HepG2 (cell line): Measurements from ENCODE around the gene NFKB1. TPM values are rescaled to one million over a fixed set of nuclear protein-coding genes. Genes with fewer than 3 reads are reported as not detected.

Experiments used
- MAZ ChIP-seq, 2 experiments: sonication (generic) in 1 of 2; formaldehyde crosslinking in 1 of 2; IDR thresholded peaks; 2 replicates each; pipeline versions ENCODE4 v1.5.0 to v1.6.1; 2012 to 2020; ENCODE audit warnings: low read depth in 2 of 2, mild to moderate bottlenecking in 2 of 2, borderline replicate concordance in 1 of 2, improper control_type of control experiment in 1 of 2, low read length in 1 of 2, missing genetic modification reagents in 1 of 2, moderate library complexity in 1 of 2
- SRSF1 ChIP-seq: fragments of 200-400 bp; formaldehyde crosslinking; optimal IDR thresholded peaks from 2 replicates; pipeline ENCODE3; 2017; ENCODE audit warnings: mild to moderate bottlenecking, low read depth, low read length, moderate library complexity
- SRSF4 ChIP-seq: fragments of 200-400 bp; formaldehyde crosslinking; IDR thresholded peaks from one replicate; pipeline ENCODE4 v1.6.1; 2018; ENCODE audit warnings: mild to moderate bottlenecking, low read depth, low read length, moderate library complexity; ENCODE audit not compliant: poor library complexity, severe bottlenecking
- THAP11 ChIP-seq: IDR thresholded peaks from 2 replicates; pipeline ENCODE4 v1.6.1; 2016; ENCODE audit warnings: missing biosample characterization, missing genetic modification reagents
- ZKSCAN1 ChIP-seq: fragments of 150-350 bp; IDR thresholded peaks from 2 replicates; pipeline ENCODE4 v1.6.1; 2014; ENCODE audit warnings: low read length
- ZNF451 ChIP-seq: sonication (generic); formaldehyde crosslinking; IDR thresholded peaks from 2 replicates; pipeline ENCODE4 v1.5.0; 2020; ENCODE audit warnings: mild to moderate bottlenecking, missing genetic modification reagents
- ZNF614 ChIP-seq: IDR thresholded peaks from 2 replicates; pipeline ENCODE4 v1.6.1; 2018; ENCODE audit warnings: missing biosample characterization, missing genetic modification reagents, inconsistent platforms, borderline replicate concordance
- ZNF709 ChIP-seq: sonication (generic); formaldehyde crosslinking; IDR thresholded peaks from 2 replicates; pipeline ENCODE4 v1.5.0; 2020; ENCODE audit warnings: mild to moderate bottlenecking, missing genetic modification reagents
- ZNF790 ChIP-seq: sonication (generic); formaldehyde crosslinking; IDR thresholded peaks from 2 replicates; pipeline ENCODE4 v1.8.0; 2022; ENCODE audit warnings: missing genetic modification reagents, mild to moderate bottlenecking, borderline replicate concordance
- ZSCAN22 ChIP-seq: sonication (generic); formaldehyde crosslinking; IDR thresholded peaks from 2 replicates; pipeline ENCODE4 v1.4.0; 2020; ENCODE audit warnings: mild to moderate bottlenecking, missing genetic modification reagents
- polyA plus RNA-seq, 8 experiments: library from polyadenylated mRNA; depleted of rRNA in 3 of 8; stranded (reverse) in 7 of 8; unstranded in 1 of 8; fragments of >200 nt; fragmentation: Illumina TruSeq in 4 of 8; extraction: Trizol in 4 of 8; gene quantifications; 2 replicates each; pipeline versions ENCODE4 v1.2.1 to v1.2.3, GENCODE V29; 2011 to 2016; ENCODE audit warnings: low read depth in 4 of 8, missing spikeins in 1 of 8, mixed read lengths in 1 of 8; ENCODE audit not compliant: insufficient read depth in 1 of 8
- total RNA-seq, 5 experiments: library from RNA; depleted of rRNA; stranded (reverse); fragments of >200 nt; fragmentation: Illumina TruSeq; extraction: Trizol; gene quantifications; 2 replicates each; pipeline ENCODE4 v1.2.3, GENCODE V29; 2016; ENCODE audit warnings: low read depth in 1 of 5
- TF ChIP-seq, protein P1 (sequence below): sonication (generic); formaldehyde crosslinking; IDR thresholded peaks from 2 replicates; pipeline ENCODE4 v1.4.0; 2020; ENCODE audit warnings: missing genetic modification reagents, borderline replicate concordance
- TF ChIP-seq, protein P2 (sequence below): sonication (generic); formaldehyde crosslinking; IDR thresholded peaks from 2 replicates; pipeline ENCODE4 v1.4.0; 2020; ENCODE audit warnings: missing genetic modification reagents
- TF ChIP-seq, protein P3 (sequence below): sonication (generic); formaldehyde crosslinking; conservative IDR thresholded peaks from 2 replicates; pipeline ENCODE4 v1.8.0; 2022; ENCODE audit warnings: low read depth, missing genetic modification reagents
- TF ChIP-seq, protein P4 (sequence below): IDR thresholded peaks from 2 replicates; pipeline ENCODE4 v1.6.1; 2016; ENCODE audit warnings: missing genetic modification reagents, missing compliant biosample characterization
- TF ChIP-seq, protein P5 (sequence below): sonication (generic); formaldehyde crosslinking; IDR thresholded peaks from 2 replicates; pipeline ENCODE4 v1.8.1; 2023; ENCODE audit warnings: missing genetic modification reagents, inconsistent platforms, borderline replicate concordance
- TF ChIP-seq, protein P6 (sequence below): sonication (generic); formaldehyde crosslinking; IDR thresholded peaks from 2 replicates; pipeline ENCODE4 v1.9.0; 2021; ENCODE audit warnings: missing genetic modification reagents, borderline replicate concordance

The NFKB1 gene
- total and polyA plus RNA-seq, 2 of the 13 experiments (the other 11 are each of a cell fraction or from before 2014, with no cell fraction given): 15.4 to 31.6 TPM

DNA sequence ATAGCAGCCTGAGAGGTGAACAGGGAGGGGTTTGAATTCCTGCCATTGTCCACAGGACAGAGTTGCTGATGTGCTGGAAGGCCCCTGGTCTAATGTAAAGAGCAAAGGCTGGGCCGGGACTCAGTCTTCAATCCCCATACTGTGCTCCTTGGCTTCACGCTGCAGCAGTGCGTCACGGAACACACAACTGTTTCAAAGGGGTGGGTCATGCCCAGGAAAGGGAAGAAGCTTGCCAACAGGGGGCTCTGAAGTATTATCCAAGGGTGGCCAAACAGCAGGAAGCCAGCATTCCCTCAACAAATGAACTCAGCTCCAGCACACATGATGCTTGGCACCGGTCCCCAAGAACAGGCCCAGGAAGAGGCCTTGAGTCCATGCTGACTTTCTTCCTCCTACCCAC lies 122.5 kb downstream of the NFKB1 start (continued):
- TF ChIP-seq, protein P1, sequence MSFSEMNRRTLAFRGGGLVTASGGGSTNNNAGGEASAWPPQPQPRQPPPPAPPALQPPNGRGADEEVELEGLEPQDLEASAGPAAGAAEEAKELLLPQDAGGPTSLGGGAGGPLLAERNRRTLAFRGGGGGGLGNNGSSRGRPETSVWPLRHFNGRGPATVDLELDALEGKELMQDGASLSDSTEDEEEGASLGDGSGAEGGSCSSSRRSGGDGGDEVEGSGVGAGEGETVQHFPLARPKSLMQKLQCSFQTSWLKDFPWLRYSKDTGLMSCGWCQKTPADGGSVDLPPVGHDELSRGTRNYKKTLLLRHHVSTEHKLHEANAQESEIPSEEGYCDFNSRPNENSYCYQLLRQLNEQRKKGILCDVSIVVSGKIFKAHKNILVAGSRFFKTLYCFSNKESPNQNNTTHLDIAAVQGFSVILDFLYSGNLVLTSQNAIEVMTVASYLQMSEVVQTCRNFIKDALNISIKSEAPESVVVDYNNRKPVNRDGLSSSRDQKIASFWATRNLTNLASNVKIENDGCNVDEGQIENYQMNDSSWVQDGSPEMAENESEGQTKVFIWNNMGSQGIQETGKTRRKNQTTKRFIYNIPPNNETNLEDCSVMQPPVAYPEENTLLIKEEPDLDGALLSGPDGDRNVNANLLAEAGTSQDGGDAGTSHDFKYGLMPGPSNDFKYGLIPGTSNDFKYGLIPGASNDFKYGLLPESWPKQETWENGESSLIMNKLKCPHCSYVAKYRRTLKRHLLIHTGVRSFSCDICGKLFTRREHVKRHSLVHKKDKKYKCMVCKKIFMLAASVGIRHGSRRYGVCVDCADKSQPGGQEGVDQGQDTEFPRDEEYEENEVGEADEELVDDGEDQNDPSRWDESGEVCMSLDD: no peak
- TF ChIP-seq SRSF4 (no peak), SRSF1 (no peak), ZNF790 (CRISPR knock-in tag) (no peak), ZSCAN22 (CRISPR knock-in tag) (no peak), ZNF614 (no peak), THAP11 (CRISPR knock-in tag) (peak; percentile 32; the same call in 1 of the 2 replicates), ZNF709 (CRISPR knock-in tag) (no peak), MAZ (IDR thresholded peaks at IDR 0.05; ENCODE audit: borderline replicate concordance, low read depth, low read length) (no peak), MAZ (CRISPR knock-in tag; IDR thresholded peaks at IDR 0.05; ENCODE audit: low read depth) (0 out of 2 replicates have a peak, but pooled peaks have one; percentile 16), ZKSCAN1 (no peak), ZNF451 (no peak)
- TF ChIP-seq, protein P2, sequence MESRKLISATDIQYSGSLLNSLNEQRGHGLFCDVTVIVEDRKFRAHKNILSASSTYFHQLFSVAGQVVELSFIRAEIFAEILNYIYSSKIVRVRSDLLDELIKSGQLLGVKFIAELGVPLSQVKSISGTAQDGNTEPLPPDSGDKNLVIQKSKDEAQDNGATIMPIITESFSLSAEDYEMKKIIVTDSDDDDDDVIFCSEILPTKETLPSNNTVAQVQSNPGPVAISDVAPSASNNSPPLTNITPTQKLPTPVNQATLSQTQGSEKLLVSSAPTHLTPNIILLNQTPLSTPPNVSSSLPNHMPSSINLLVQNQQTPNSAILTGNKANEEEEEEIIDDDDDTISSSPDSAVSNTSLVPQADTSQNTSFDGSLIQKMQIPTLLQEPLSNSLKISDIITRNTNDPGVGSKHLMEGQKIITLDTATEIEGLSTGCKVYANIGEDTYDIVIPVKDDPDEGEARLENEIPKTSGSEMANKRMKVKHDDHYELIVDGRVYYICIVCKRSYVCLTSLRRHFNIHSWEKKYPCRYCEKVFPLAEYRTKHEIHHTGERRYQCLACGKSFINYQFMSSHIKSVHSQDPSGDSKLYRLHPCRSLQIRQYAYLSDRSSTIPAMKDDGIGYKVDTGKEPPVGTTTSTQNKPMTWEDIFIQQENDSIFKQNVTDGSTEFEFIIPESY (CRISPR knock-in tag): peak; percentile 48; the same call in 1 of the 2 replicates
- TF ChIP-seq, protein P3, sequence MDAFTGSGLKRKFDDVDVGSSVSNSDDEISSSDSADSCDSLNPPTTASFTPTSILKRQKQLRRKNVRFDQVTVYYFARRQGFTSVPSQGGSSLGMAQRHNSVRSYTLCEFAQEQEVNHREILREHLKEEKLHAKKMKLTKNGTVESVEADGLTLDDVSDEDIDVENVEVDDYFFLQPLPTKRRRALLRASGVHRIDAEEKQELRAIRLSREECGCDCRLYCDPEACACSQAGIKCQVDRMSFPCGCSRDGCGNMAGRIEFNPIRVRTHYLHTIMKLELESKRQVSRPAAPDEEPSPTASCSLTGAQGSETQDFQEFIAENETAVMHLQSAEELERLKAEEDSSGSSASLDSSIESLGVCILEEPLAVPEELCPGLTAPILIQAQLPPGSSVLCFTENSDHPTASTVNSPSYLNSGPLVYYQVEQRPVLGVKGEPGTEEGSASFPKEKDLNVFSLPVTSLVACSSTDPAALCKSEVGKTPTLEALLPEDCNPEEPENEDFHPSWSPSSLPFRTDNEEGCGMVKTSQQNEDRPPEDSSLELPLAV (CRISPR knock-in tag): no peak
- TF ChIP-seq, protein P4, sequence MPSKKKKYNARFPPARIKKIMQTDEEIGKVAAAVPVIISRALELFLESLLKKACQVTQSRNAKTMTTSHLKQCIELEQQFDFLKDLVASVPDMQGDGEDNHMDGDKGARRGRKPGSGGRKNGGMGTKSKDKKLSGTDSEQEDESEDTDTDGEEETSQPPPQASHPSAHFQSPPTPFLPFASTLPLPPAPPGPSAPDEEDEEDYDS: no peak
- TF ChIP-seq, protein P5, sequence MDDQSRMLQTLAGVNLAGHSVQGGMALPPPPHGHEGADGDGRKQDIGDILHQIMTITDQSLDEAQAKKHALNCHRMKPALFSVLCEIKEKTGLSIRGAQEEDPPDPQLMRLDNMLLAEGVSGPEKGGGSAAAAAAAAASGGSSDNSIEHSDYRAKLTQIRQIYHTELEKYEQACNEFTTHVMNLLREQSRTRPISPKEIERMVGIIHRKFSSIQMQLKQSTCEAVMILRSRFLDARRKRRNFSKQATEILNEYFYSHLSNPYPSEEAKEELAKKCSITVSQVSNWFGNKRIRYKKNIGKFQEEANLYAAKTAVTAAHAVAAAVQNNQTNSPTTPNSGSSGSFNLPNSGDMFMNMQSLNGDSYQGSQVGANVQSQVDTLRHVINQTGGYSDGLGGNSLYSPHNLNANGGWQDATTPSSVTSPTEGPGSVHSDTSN (CRISPR knock-in tag): no peak
- TF ChIP-seq, protein P6, sequence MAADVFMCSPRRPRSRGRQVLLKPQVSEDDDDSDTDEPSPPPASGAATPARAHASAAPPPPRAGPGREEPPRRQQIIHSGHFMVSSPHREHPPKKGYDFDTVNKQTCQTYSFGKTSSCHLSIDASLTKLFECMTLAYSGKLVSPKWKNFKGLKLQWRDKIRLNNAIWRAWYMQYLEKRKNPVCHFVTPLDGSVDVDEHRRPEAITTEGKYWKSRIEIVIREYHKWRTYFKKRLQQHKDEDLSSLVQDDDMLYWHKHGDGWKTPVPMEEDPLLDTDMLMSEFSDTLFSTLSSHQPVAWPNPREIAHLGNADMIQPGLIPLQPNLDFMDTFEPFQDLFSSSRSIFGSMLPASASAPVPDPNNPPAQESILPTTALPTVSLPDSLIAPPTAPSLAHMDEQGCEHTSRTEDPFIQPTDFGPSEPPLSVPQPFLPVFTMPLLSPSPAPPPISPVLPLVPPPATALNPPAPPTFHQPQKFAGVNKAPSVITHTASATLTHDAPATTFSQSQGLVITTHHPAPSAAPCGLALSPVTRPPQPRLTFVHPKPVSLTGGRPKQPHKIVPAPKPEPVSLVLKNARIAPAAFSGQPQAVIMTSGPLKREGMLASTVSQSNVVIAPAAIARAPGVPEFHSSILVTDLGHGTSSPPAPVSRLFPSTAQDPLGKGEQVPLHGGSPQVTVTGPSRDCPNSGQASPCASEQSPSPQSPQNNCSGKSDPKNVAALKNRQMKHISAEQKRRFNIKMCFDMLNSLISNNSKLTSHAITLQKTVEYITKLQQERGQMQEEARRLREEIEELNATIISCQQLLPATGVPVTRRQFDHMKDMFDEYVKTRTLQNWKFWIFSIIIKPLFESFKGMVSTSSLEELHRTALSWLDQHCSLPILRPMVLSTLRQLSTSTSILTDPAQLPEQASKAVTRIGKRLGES (CRISPR knock-in tag): no peak
